HG03354 (cell line): ENCODE results near the gene ROBO2.

Source experiments
- ATAC-seq: cut with Tn5 transposase; IDR thresholded peaks from one replicate; pipeline ENCODE4 v1.9.1; 2021; ENCODE audit warnings: mild to moderate bottlenecking; ENCODE audit not compliant: unreplicated experiment, poor library complexity, severe bottlenecking

The ROBO2 gene

GRCh38 chr3:77309460-77309859 is 269.6 kb downstream of the ROBO2 start:
- ATAC-seq = no peak

GRCh38 chr3:77313843-77314242 is 273.9 kb downstream of the ROBO2 start:
- ATAC-seq = no peak

GRCh38 chr3:77319711-77320110 is 279.8 kb downstream of the ROBO2 start:
- no peak for ATAC-seq

GRCh38 chr3:77320514-77320913 is 280.6 kb downstream of the ROBO2 start:
- no peak for ATAC-seq

- ATAC-seq = no peak
Measured at GRCh38 chr3:77321646-77322045, 281.7 kb downstream of the ROBO2 start.

- no peak for ATAC-seq
Measured at GRCh38 chr3:77323626-77324025, 283.7 kb downstream of the ROBO2 start.

- no peak for ATAC-seq
Measured at GRCh38 chr3:77324105-77324504, 284.2 kb downstream of the ROBO2 start.

- no peak for ATAC-seq
Measured at GRCh38 chr3:77325280-77325679, 285.4 kb downstream of the ROBO2 start.

- no peak for ATAC-seq
Measured at GRCh38 chr3:77325702-77326101, 285.8 kb downstream of the ROBO2 start.

GRCh38 chr3:77326586-77326985 is 286.7 kb downstream of the ROBO2 start:
- ATAC-seq = no peak

- ATAC-seq = no peak
Measured at GRCh38 chr3:77328690-77329089, 288.8 kb downstream of the ROBO2 start.

GRCh38 chr3:77329116-77329515 is 289.2 kb downstream of the ROBO2 start:
- no peak for ATAC-seq

- no peak for ATAC-seq
Measured at GRCh38 chr3:77338195-77338594, 298.3 kb downstream of the ROBO2 start.

- no peak for ATAC-seq
Measured at GRCh38 chr3:77342027-77342426, 302.1 kb downstream of the ROBO2 start.

GRCh38 chr3:77342688-77343087 is 302.8 kb downstream of the ROBO2 start:
- ATAC-seq = no peak

- ATAC-seq = no peak
Measured at GRCh38 chr3:77345009-77345408, 305.1 kb downstream of the ROBO2 start.

- ATAC-seq = no peak
Measured at GRCh38 chr3:77348244-77348855, 308.5 kb downstream of the ROBO2 start.

GRCh38 chr3:77354958-77355357 is 315.1 kb downstream of the ROBO2 start:
- ATAC-seq = no peak

GRCh38 chr3:77362936-77363335 is 323.0 kb downstream of the ROBO2 start:
- no peak for ATAC-seq

- no peak for ATAC-seq
Measured at GRCh38 chr3:77365152-77365551, 325.3 kb downstream of the ROBO2 start.

GRCh38 chr3:77370413-77370812 is 330.5 kb downstream of the ROBO2 start:
- no peak for ATAC-seq

- no peak for ATAC-seq
Measured at GRCh38 chr3:77372018-77372417, 332.1 kb downstream of the ROBO2 start.
